WERI-Rb-1 (cell line): ENCODE results near the gene S1PR1.
"Not testable (repeated sequence)": the region's sequence is repeated elsewhere in the genome, so short reads cannot be mapped to it uniquely, and the experiment has no call there.

Experiments
- DNase-seq: peaks from one replicate; pipeline ENCODE4 v3.0.0-alpha.2; 2020
- H3K27ac ChIP-seq: fragments of 250-450 bp; sonication (Bioruptor Pico); 2 replicates; pipeline ENCODE4 v1.5.1; 2020; ENCODE audit warnings: mild to moderate bottlenecking, moderate library complexity
- H3K27me3 ChIP-seq: fragments of 250-450 bp; sonication (Bioruptor Pico); 2 replicates; pipeline ENCODE4 v1.5.1; 2021; ENCODE audit warnings: mild to moderate bottlenecking, low read depth, moderate library complexity; ENCODE audit not compliant: insufficient read depth, severe bottlenecking
- H3K36me3 ChIP-seq: fragments of 250-450 bp; sonication (Bioruptor Pico); 2 replicates; pipeline ENCODE4 v1.5.1; 2020; ENCODE audit warnings: mild to moderate bottlenecking, moderate library complexity
- H3K4me3 ChIP-seq: 2 replicates; pipeline ENCODE4 v1.5.1; 2011; ENCODE audit warnings: low read depth, mild to moderate bottlenecking, control low read depth, low read length
- H3K9me3 ChIP-seq: fragments of 250-450 bp; sonication (Bioruptor Pico); 2 replicates; pipeline ENCODE4 v1.5.1; 2021; ENCODE audit warnings: mild to moderate bottlenecking, moderate library complexity; ENCODE audit not compliant: severe bottlenecking
- CTCF ChIP-seq: IDR thresholded peaks from 2 replicates; pipeline ENCODE4 v1.5.1; 2011; ENCODE audit warnings: low read depth, mild to moderate bottlenecking, control low read depth, inconsistent platforms, low read length

Gene S1PR1

GRCh38 chr1:101236516-101237228, at the start of gene S1PR1:
TSS of gene S1PR1 (plus strand) at chr1:101237019. CDS start at chr1:101238985, 1,966 bp downstream.
- no peak for TF ChIP-seq CTCF
- Histone ChIP-seq H3K27ac (no peak within 1 kb of the TSS), H3K9me3 (no peaks in the 10 kb centered on the region), H3K4me3 (peak within 1 kb of the TSS; percentile 49), H3K27me3 (peaks cover 54% of the 10 kb centered on the region), H3K36me3 (no peaks in the 10 kb centered on the region)
- peak; percentile 36 for DNase-seq

GRCh38 chr1:101187297-101187696, 49.5 kb upstream of the S1PR1 start:
- H3K36me3 ChIP-seq = no peaks in the 10 kb centered on the region
- DNase-seq = no peak
- no peaks in the 10 kb centered on the region for H3K9me3 ChIP-seq
- H3K27ac ChIP-seq = no peak overlapping the region
- no peaks in the 10 kb centered on the region for H3K27me3 ChIP-seq
- no peak overlapping the region for H3K4me3 ChIP-seq
- no peak for TF ChIP-seq CTCF

GRCh38 chr1:101188331-101188730, 48.5 kb upstream of the S1PR1 start:
- DNase-seq = no peak
- Histone ChIP-seq H3K27ac (no peak overlapping the region), H3K4me3 (no peak overlapping the region), H3K27me3 (no peaks in the 10 kb centered on the region), H3K9me3 (no peaks in the 10 kb centered on the region), H3K36me3 (no peaks in the 10 kb centered on the region)
- no peak for TF ChIP-seq CTCF

DNA sequence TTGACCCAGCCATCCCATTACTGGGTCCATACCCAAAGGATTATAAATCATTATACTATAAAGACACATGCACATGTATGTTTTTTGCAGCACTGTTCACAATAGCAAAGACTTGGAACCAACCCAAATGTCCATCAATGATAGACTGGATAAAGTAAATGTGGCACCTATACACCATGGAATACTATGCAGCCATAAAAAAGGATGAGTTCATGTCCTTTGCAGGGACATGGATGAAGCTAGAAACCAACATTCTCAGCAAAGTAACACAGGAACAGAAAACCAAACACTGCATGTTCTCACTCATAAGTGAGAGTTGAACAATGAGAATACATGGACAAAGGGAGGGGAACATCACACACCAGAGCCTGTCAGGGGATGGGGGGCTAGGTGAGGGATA, 47.9 kb upstream of the S1PR1 start:
- not testable (repeated sequence) for H3K36me3 ChIP-seq, H3K27me3 ChIP-seq, H3K4me3 ChIP-seq, DNase-seq, H3K9me3 ChIP-seq, H3K27ac ChIP-seq

DNA sequence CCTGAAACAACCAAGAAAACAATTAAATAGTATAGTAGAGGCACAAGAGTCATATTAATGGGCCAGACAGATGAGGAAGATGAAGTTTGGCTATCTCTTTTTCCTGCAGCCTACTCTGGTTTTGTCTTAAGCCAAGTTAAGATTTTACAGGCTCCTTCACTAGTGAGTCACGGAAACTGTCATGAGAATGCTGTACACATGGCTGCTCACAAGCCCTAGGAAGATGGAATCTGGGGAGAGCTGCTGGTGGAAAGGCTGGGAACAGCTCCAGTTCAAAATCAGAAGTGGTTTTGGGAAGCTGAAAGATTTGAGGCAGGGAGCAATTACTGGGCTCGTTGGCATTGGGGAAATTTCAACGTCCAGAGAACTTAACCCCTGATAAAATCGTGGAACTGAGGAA, 46.4 kb upstream of the S1PR1 start:
- H3K4me3 ChIP-seq = no peak overlapping the region
- no peak for TF ChIP-seq CTCF
- no peaks in the 10 kb centered on the region for H3K27me3 ChIP-seq
- DNase-seq = no peak
- no peaks in the 10 kb centered on the region for H3K36me3 ChIP-seq
- no peak overlapping the region for H3K27ac ChIP-seq
- no peaks in the 10 kb centered on the region for H3K9me3 ChIP-seq

- H3K36me3 ChIP-seq = no peaks in the 10 kb centered on the region
- H3K4me3 ChIP-seq = no peak overlapping the region
- no peak for DNase-seq
- TF ChIP-seq CTCF = no peak
- no peaks in the 10 kb centered on the region for H3K9me3 ChIP-seq
- no peaks in the 10 kb centered on the region for H3K27me3 ChIP-seq
- no peak overlapping the region for H3K27ac ChIP-seq
These were observed 45.8 kb upstream of the S1PR1 start for GRCh38 chr1:101191049-101191448.
